ENCODE data around the gene CNTNAP3B.
"Not testable (repeated sequence)": the region's sequence is repeated elsewhere in the genome, so short reads cannot be mapped to it uniquely, and the experiment has no call there.

GRCh38 chr9:42095929-42096328, 33.3 kb downstream of the CNTNAP3B start:
- TF ChIP-seq CTCF, POLR2A (IDR thresholded peaks at IDR 0.05): not testable (repeated sequence)

All from adrenal gland (tissue), 5 donors.